ENCODE data around the gene TMEM223.
"Not testable (repeated sequence)": the region's sequence is repeated elsewhere in the genome, so short reads cannot be mapped to it uniquely, and the experiment has no call there.

TMEM223 gene

DNA sequence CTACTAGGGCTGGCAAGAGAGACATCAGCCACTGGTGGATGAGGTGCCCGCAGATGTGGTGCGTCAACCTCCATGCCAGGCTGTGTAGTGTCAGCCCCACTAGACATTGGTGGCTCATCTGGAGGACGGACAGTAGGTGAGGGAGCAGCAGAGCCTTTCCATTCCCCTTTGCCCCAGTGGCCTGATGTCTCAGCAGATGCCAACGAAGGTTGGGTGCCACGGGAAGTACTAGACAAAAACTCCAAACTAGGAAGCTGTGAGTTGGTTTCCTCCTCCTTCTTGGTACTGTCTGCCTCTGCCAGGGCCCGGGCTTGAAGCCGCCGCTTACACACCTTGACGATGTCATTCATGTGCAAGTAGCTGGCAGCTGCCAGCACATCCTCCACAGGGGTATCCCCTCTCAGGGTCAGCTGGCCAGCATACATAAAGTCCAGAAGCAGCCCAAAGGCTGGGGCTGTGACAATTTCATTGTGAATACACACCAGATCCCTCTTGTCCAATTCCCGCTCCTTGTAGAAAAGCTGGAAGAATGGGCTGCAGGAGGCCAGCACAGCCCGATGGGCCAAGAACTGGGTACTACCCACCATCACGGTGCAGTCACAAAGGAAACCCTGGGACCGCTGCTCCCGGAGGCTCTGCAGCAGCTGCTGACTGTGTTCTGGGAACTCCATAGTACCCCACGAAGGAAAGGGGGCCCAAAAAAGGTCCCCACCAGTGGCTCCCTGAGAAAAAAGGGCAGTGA, 38.6 kb downstream of the TMEM223 start:
- DNase-seq (ENCODE audit: low read depth) = no peak

GRCh38 chr11:62752177-62752785, 39.5 kb downstream of the TMEM223 start:
- no peak for DNase-seq (ENCODE audit: low read depth)

DNA sequence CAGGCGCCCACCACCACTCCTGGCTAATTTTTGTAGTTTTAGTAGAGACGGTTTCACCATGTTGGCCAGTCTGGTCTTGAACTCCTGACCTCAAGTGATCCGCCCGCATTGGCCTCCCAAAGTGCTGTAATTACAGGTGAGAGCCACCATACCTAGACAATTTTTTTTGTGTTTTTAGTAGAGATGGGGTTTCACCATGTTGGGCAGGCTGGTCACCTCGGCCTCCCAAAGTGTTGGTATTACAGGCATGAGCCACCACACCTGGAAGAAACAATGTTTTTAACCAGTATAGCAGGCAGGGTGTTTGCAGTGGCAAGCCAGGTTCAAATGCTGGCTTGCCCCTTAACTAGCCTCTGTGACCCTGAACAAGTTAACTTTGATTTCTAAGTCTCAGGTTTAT, 41.9 kb downstream of the TMEM223 start:
- DNase-seq (ENCODE audit: low read depth) = not testable (repeated sequence)

GRCh38 chr11:62747475-62748160, 44.2 kb downstream of the TMEM223 start:
- no peak for DNase-seq (ENCODE audit: low read depth)
